PC-3 (cell line): ENCODE results near the gene CDRT4.

ENCODE experiments used
- EZH2 ChIP-seq: fragments of 300-600 bp; sonication (generic); IDR thresholded peaks from one replicate; pipeline ENCODE4 v1.6.1; 2017; ENCODE audit warnings: antibody characterized with exemption, mild to moderate bottlenecking, low read length; ENCODE audit not compliant: unreplicated experiment
- EZH2phosphoT487 ChIP-seq: fragments of 300-600 bp; sonication (generic); IDR thresholded peaks from 2 replicates; pipeline ENCODE4 v1.6.1; 2018; ENCODE audit warnings: mild to moderate bottlenecking, antibody characterized with exemption, low read length, borderline replicate concordance
- TF ChIP-seq, protein P1 (sequence below): fragments of 300-600 bp; sonication (generic); conservative IDR thresholded peaks from 2 replicates; pipeline ENCODE4 v1.5.1; 2017; ENCODE audit warnings: antibody characterized with exemption, low read depth, mild to moderate bottlenecking, low read length

- TF ChIP-seq, protein P1, sequence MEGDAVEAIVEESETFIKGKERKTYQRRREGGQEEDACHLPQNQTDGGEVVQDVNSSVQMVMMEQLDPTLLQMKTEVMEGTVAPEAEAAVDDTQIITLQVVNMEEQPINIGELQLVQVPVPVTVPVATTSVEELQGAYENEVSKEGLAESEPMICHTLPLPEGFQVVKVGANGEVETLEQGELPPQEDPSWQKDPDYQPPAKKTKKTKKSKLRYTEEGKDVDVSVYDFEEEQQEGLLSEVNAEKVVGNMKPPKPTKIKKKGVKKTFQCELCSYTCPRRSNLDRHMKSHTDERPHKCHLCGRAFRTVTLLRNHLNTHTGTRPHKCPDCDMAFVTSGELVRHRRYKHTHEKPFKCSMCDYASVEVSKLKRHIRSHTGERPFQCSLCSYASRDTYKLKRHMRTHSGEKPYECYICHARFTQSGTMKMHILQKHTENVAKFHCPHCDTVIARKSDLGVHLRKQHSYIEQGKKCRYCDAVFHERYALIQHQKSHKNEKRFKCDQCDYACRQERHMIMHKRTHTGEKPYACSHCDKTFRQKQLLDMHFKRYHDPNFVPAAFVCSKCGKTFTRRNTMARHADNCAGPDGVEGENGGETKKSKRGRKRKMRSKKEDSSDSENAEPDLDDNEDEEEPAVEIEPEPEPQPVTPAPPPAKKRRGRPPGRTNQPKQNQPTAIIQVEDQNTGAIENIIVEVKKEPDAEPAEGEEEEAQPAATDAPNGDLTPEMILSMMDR = no peak
- no peak for TF ChIP-seq EZH2
- TF ChIP-seq EZH2phosphoT487 = no peak
Measured at GRCh38 chr17:15409721-15410250, 57.6 kb downstream of the CDRT4 start.
